ENCODE data around the gene DGKE.

Gene DGKE

GRCh38 chr17:56847106-56847505, 13.2 kb downstream of the DGKE start:
- DNase-seq (ENCODE audit: insufficient read length, low spot score) (no peak), FAIRE-seq (no peak)
- TF ChIP-seq CTCF (IDR thresholded peaks at IDR 0.05; ENCODE audit: insufficient read depth, missing control alignments): no peak

- FAIRE-seq (no peak), DNase-seq (ENCODE audit: insufficient read length, low spot score) (no peak)
- TF ChIP-seq CTCF (IDR thresholded peaks at IDR 0.05; ENCODE audit: insufficient read depth, missing control alignments): no peak
Measured at GRCh38 chr17:56849131-56849530, 15.2 kb downstream of the DGKE start.

GRCh38 chr17:56850591-56850990, 16.6 kb downstream of the DGKE start:
- DNase-seq (ENCODE audit: insufficient read length, low spot score) (no peak), FAIRE-seq (no peak)

GRCh38 chr17:56851008-56851407, 17.1 kb downstream of the DGKE start:
- DNase-seq (ENCODE audit: insufficient read length, low spot score) (no peak), FAIRE-seq (no peak)
- TF ChIP-seq CTCF (IDR thresholded peaks at IDR 0.05; ENCODE audit: insufficient read depth, missing control alignments): no peak

More at GRCh38 chr17:56850591-56850990, 16.6 kb downstream of the DGKE start:
- TF ChIP-seq CTCF (IDR thresholded peaks at IDR 0.05; ENCODE audit: insufficient read depth, missing control alignments): no peak

- TF ChIP-seq CTCF (IDR thresholded peaks at IDR 0.05; ENCODE audit: insufficient read depth, missing control alignments): no peak
- no peak for DNase-seq (ENCODE audit: insufficient read length, low spot score)
- no peak for FAIRE-seq
Measured at GRCh38 chr17:56861899-56862298, 27.9 kb downstream of the DGKE start.

- TF ChIP-seq CTCF (IDR thresholded peaks at IDR 0.05; ENCODE audit: insufficient read depth, missing control alignments): no peak
- DNase-seq (ENCODE audit: insufficient read length, low spot score): no peak
- FAIRE-seq: no peak
Measured at GRCh38 chr17:56863974-56864373, 30.0 kb downstream of the DGKE start.

GRCh38 chr17:56866076-56866475, 32.1 kb downstream of the DGKE start:
- FAIRE-seq: no peak
- no peak for TF ChIP-seq CTCF (IDR thresholded peaks at IDR 0.05; ENCODE audit: insufficient read depth, missing control alignments)
- DNase-seq (ENCODE audit: insufficient read length, low spot score): no peak
